ENCODE data around the gene CDHR2.
A peak's percentile ranks its signal among the peaks of the same experiment; 100 is the strongest.
"Not testable (repeated sequence)": the region's sequence is repeated elsewhere in the genome, so short reads cannot be mapped to it uniquely, and the experiment has no call there.

Gene CDHR2

DNA sequence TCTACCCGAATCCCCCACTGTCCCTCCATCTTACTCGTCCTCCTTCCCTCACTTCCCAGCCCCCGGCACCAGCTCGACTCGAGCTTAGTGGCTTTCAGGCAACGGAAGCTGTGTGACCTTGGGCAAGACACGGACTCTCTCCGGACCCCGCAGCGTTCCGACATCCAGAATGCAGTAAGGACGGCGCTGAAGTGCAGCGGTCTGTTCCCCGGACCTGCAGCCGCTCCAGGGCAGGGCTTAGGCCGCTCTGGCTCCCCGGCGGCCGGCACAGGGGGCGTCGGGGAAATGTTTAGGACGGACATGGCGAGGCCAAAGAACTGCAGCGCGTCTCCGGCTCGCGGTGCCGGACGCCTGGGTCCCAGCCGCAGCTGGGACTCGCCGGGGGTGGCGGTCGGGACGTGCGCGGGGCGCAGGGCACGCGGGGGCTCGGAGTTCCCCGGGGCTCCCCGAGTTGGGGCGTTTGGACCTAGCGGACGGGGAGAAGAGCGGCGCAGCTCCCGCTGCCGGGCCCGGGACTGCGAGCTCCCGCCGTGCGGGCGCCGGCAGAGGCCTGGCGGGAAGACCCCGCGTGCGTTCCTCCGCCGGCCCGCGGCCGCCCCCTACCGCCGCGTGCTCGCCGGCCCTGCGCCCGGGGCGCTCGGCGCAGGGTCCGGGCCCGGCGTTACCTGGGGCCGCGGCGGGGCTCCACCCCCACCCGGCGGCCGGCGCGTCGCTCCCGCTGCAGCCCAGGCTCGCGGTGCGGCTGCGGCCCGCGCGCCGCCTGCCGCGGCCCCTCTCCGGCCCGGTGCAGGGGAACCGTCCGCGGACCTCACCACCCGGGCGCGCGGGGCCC lies 6.3 kb upstream of the CDHR2 start:
- DNase-seq = peak in 1 of 2 experiments; percentile 36

DNA sequence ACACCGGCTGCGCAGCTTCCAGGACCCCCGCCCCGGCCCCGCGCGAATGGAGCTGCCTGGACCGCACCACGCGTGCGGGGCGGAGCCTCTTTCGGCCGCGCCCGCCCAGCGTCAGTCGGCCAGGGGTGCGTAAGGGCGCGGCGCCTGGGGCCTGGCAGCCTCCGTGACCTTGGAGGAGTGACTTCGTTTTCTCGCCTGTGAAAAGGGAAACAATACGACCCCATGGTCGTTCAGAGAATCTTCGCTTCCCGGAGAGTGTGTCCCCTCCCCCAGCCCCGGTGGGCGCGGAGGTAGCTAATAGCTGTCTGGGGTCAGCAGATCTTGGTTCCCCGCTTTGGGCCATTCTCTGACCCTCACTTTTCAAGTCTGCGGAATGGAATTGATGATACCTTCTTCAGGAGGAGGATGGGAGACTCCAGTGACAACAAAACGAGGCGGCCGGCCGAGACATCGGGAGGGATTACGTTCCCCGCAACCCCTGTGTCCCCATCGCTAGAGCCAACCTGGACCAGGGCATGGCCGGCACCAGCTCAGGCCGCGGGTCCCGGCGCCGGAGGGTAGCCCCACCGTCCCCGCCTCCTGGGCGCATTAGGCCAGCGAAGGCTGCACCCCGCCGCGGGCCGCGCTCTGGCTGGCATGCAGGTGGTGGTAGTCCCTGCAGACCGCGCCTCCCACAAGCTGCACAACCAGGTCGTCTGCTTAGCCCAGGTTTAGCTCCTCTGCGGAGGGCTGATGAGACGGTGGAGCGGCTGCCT lies 5.5 kb upstream of the CDHR2 start:
- DNase-seq = peak; percentile 78 to 82

DNA sequence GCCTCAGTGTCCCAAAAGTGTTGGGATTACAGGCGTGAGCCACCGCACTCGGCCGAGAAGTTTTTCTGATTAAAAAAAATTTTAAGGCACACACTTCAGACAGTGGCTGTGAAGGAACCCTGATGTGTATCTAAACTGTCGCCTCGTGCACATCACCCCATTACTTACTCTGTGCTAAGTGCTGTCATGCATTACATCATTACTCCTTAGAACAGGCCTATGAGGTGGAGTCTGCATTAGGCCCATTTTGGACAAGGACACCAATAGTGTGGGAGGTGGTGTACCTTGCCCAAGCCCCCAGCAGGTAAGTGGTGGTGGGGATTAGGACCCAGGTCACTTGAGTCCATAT lies 3.8 kb upstream of the CDHR2 start:
- DNase-seq = no peak

DNA sequence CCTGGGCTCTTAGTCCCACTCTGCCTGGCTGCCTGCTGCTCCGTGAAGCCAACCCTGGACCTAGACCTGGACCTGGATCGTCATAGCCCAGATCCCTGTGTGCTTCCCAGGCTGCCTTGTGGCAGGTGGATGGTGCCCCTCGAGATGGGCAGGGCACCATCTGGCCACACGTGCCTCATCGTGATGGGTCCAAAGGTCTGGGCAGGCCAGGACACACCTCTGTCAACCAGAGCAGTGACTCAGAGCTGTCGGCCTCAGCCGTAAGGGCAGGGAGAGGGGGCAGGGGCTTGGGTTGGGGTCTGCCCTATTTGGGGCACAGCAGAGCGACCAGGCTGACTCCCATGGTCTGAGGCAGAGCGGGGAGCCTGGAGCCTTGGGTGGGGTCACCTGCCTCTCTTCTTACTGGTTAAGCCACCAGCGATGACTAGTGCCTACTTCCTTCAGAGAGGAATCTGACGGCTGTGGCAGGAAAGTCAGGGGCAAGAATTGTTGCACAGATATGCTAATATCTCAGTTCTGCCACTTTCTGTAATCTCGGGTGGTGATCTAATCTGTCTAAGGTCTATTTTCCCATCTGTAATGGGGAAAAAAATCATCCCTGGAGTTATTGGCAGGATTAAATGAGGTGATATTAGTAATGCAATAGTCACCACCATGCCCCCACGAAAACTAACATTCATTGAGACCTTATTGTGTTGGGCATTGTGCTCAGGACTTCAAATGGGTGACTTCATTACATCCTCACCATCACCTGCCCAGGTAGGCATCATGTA lies 3.2 kb upstream of the CDHR2 start:
- DNase-seq = no peak

DNA sequence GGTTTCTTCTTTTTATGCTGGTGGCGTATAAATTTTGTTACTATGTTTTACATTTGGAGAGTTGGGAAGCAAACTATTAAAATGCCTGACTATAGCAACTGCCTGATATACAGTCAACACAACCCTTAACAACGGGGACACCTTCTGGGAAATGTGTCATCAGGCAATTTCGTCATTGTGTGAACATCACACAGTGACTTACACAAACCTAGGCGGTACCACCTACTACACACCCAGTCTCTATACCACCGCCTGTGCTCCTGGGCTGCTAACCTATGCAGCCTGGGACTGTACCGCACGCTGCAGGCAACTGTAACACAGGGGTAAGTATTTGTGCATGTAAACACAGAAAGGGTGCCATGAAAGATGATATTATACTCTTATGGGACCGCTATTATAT lies 1.3 kb upstream of the CDHR2 start:
- DNase-seq = no peak

DNA sequence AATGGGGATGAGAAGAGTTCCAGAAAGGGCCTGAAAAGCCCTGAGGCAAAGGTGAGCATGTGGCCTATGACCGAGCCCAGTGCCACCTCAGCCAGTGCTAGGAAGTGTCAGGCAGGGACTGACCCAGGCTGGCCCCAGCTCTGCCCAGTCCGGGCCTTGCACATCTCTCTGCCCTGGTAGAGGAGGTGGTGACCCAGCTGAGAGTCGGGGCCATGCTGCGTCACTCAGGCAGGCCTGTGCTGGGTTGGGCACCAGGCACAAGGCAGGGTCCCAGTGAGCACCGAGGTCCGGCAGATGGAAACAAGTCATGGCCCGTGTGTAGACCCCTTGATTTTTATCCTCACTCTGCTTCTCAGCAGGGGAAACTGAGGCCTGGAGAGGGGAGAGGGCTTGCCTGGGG lies 729 bp downstream of the CDHR2 start:
- no peak for DNase-seq

DNA sequence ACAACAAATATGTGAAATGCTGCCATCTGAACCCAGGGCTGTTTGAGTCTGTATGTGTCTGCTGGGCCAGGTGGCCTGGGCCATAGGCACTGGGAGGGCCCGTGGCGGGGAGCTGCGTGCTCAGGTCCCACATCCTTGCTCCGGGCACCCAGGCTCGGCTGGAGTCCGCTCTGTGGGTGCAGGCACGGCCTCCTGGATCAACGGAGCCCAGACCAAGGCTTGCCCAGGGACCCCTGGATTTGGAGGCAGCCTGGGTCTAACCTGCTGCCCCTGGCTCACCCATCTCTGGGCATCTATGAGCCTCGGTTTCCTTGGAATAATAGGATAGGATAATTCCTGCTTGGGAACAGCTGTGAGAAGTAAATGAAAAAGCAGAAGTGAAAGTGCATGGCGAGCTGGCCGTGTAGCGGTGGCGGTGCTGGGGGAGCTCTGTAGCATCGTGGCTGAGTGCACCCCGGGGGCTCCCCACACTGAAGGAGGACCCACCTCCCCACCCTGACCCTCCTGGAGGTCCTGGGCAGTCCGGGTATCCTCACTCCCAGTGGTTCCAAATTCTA lies 1.2 kb downstream of the CDHR2 start:
- DNase-seq = no peak

DNA sequence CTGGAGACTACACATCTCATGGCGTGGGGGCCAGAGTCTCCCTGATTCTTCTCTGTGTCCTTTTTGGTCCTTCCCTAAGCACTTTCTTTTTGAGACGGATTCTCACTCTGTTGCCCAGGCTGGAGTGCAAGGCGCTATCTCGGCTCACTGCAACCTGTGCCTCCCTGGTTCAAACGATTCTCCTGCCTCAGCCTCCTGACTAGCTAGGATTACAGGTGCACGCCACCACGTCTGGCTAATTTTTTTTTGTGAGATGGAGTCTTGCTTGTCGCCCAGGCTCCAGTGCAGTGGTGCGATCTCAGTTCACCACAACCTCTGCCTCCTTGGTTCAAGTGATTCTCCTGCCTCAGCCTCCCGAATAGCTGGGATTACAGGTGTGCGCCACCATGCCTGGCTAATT lies 1.8 kb downstream of the CDHR2 start:
- DNase-seq = not testable (repeated sequence)

DNA sequence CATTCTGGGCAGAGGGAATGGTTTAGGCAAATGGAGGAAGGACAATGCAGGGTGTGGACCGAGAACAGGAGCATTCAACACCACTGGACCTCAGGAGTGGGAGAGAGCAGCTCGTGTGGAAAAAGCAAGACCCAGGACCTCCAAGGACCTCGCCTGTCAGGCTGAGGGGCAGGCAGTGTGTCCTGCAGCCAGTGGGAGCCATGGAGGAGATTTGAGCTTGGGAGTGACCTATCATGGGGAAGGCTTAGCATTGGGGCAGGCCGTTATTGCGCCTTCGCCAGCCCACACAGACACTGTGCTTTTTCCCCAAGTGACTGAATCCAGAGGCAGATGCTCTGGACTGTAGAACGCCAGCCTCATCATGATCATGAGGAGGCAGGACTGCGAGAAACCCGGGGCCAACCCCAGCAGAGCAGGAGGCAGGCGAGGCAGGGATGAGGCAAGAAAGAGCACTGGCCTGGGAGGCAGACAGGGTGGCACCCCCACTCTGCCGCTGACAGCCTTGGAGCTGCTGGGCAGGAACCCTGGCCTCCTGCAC lies 3.3 kb downstream of the CDHR2 start:
- DNase-seq = no peak

DNA sequence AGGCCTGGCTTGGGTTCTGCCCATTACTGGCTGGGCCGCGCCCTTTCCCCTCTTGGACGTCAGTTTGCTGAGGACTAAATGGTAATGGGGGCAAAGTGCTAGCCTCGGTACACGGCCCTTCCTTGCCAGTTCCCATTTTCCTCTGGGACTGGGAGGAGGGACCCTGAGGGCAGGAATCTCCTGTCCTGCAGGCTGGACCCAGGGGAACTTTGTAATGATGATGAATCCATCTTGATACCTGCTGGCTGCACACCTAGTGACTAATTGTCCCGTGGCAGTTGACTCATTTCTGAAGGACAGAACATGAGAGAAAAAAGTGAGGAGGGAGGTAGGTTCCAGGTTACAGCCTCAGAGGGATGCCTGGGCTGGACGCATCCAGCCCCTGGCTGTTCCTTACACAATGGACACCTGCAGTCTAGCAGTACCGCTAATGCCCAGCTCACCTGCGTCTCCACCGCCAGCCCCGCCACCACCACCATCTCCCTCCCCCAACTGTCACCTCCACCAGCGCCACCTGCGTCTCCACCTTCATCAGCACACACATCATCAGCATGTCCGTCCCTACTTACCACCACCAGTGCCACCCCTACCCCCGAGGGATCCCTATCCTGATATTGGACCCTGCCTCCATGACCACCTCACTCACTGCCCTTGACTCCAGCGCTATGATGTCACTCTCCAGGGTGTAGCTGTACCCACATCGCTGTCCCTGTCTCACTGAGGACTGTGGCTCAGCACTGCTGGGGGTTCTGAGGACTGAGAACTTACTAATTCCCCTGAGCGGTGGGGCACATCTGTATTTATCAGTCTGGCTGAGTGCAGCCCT lies 4.3 kb downstream of the CDHR2 start:
- DNase-seq = no peak

DNA sequence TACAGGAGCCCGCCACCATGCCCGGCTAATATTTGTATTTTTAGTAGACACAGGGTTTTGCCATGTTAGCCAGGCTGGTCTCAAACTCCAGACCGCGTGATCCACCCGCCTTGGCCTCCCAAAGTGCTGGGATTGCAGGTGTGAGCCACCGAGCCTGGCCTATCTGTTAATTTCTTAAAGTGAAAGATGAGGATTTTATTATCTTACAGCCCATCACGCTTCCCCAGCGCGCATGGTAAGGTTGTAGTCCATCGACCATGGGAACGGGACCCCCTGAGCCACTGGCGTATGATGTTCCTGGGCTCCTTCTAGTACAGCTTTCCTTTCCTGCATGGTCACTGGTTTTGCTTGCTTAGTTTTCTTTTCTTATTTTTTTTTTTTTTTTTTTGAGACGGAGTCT lies 8.7 kb downstream of the CDHR2 start:
- no peak for DNase-seq

DNA sequence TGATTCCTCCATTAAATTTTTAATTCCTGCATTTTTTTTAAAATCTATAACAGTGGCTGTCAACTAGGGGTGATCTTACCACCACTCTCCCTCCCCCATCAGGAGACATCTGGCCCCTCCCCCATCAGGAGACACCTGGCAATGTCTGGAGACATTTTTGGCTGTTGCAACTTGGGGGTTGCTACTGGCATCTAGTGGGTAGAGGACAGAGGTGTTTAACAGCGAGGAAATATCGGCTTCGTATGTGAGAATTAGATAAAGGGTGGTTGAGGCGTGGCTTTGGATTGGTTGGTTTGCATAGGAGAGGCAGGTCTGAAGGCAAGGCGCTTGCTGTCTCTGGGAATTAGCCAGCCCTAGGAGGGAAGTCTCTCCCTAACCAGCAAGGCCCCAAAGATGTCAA lies 10.5 kb downstream of the CDHR2 start:
- no peak for DNase-seq

DNA sequence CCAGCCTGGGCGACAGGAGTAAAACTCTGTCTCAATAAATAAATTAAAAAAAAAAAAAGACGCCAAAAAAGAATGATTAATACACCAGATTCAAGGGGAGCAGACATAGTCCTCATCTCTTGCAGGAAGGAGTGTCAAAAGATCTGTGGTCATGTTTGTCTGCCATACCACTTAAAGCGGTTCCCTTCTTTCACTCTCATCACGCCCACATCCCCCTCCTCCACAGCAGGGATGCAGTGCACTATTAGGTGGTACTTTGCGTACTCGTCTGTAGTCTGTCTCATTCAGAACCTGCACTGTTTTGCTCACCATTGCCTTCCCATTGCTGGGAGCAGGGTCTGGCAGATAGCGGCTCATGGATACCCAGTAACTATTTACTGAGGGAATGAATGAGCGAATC lies 11.2 kb downstream of the CDHR2 start:
- peak in 1 of 2 experiments; percentile 55 for DNase-seq

DNA sequence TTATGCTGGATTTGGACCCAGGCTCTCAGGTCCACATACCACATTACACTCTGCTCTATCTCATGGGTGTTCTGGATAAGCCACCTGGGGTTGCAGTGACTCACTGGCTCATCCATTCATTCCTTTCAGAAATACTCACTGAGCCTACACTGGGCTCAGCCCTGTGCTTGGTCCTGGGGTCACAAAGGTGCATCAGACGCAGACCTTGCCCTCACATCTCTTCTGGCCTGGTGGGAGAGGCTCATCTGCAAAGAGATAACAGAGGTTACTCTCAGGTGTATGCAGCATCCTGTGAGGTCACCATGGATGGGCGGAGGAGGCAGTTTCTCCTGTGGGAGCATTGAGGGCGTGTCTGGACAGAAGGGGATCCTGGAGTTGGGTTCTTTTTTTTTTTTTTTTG lies 12.1 kb downstream of the CDHR2 start:
- DNase-seq = no peak

DNA sequence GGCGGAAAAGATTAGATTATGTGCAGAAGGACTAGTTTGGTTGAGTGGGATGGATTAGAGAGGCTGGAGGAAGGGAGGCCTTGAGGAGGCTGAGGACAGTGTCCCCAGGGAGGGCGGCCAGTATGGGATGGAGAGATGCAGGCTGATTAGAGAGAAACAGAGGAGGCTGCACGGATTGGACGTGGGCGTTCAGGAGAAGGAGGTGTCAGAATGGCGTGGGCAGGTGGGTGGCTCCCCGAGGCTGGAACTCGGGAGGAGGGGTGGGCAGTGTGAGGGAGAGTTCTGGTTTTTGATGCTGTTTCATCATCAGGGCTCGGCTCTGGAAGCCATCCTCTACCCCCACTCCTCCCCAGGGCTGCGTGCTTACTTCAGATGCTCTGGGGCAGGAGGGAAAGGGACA lies 13.0 kb downstream of the CDHR2 start:
- DNase-seq = no peak

DNA sequence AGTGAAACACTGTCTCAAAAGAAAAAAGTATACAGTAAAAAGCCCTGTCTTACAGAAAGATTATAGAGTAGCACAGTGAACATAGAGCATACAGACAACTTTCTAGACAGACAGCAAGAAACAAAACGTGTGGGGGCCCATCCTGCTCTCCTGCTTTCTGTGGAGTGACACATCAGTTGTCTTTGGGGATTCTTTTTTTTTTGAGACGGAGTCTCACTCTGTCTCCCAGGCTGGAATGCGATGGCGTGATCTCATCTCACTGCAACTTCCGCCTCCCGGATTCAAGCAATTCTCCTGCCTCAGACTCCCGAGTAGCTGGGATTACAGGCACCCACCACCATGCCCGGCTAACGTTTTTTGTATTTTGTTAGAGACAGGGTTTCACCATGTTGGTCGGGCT lies 14.9 kb downstream of the CDHR2 start:
- DNase-seq = no peak

DNA sequence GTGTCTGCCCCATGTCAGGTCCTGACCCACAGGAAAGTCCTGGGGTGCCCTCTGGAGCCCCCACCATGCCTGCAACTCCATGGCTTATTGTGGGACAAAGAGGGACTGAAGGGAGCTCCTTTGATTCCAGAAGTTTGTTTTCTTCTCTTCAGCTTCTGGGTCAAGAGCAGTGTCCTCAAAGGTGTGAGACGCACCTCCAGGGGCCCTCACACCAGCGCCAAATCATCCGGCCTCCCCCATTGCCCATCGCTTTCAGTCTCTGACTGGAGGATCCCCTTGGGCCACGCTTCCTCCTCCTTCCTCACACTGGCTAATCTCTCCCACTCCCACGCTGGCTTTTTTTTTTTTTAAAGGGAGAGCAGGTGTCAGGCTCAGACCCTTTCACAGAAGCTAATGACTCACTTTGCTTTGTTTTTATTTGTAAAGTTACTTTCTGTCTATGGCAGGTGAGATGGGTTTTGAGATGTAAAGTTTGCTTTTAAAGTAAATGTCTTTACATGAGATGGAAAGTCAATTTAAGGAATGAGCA lies 16.7 kb downstream of the CDHR2 start:
- DNase-seq = no peak

DNA sequence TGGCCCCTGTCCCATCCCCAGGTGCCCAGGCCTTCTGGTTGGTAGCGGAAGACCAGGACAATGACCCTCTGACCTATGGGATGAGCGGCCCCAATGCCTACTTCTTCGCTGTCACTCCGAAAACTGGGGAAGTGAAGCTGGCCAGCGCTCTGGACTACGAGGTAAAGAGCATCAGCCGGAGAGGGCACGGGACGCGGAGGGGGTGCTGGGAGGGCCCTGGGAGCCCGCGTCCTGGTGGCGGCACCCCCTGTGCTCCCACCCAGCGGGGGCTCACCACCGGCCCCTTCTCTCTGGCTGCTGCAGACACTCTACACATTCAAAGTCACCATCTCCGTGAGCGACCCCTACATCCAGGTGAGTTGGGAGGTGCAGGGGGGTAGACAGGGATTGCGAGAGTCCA lies 19.5 kb downstream of the CDHR2 start:
- DNase-seq = no peak

DNA sequence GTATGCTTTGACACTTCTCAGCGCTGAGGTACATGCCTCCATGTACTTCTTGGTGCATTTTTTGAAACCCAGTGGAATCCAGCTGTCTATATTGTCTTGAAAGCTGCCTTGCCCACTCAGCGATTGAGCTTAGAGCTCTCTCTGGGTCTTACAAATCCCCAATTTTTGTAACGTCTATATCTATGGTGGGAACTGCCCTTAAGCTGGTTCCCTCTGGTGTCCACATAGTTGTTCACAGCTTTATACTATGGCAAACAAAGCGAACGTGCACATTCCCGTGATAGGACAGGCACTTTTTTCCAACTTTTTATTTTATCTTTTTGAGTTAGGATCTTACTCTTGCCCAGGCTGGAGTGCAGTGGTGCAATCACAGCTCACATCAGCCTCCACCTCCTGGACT lies 20.9 kb downstream of the CDHR2 start:
- DNase-seq = no peak

DNA sequence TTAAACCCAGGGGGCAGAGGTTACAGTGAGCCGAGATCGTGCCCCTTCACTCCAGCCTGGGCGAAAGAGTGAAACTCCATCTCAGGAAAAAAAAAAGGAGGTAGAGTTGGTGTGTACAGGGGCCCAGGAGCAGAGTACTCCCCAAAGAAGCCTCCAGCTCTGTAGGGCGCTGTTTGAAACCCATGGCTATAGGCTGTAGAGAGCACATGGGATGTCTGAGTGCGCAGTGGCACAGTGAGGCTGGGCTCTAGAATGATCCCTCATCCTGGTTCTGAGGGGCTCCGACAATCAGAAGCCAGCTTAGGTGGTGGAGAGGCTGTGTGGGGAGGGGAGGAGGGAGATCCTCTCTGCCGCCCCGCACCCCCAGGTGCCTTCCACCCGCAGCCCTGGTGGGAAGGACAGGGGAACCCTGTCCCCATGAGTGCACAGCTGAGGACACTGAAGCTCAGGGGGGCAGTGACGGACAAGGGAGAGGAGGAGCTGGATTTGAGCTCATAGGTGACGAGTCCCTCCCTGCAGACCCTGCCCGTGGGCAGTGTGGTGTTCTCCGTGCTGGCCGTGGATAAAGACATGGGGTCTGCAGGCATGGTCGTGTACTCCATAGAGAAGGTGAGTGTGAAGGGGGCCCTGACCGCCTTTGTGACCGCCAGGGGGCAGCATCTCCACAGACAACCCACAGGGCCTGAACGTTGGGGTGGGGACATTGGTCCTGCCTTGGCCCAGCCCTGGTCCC lies 24.6 kb downstream of the CDHR2 start:
- peak; percentile 84 to 87 for DNase-seq

DNA sequence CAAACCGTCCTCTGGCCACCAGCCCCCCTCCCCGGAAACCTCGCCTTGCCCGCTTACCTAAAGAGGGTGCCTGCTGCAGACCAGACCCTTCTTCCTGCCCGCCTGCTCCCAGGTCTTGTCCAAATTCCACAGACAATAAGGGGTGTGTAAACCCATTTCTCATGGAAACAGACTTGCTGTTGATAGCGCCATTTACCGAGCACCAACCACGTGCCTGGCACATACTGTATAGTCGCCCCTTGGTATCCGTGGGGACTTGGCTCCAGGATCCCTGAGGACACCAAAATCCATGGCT lies 25.1 kb downstream of the CDHR2 start:
- no peak for DNase-seq

DNA sequence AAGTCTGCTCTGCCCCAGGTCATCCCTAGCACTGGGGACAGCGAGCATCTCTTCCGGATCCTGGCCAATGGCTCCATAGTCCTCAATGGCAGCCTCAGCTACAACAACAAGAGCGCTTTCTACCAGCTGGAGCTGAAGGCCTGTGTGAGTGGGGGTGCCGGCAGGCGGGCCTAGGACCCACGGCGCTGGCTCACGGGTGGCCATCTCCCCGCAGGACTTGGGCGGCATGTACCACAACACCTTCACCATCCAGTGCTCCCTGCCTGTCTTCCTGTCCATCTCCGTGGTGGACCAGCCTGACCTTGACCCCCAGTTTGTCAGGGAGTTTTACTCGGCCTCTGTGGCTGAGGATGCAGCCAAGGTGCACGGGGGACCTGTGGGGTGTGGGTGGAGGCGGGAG lies 25.9 kb downstream of the CDHR2 start:
- no peak for DNase-seq

Data from activated CD4-positive, alpha-beta T cell treated with anti-CD3 and anti-CD28 coated beads, Interleukin-2, amount 50 U/mL, for 48 hours (primary cell).